Upper lobe of left lung (tissue), 4 donors: ENCODE measurements around the gene FOXP1.

ENCODE experiments used
- CTCF ChIP-seq, 6 experiments: fragments of 450-650 bp in 4 of 6; fragments of 200-600 bp in 2 of 6; sonication (generic) in 2 of 6; IDR thresholded peaks; one replicate each; pipeline ENCODE4 v1.5.1; 2016 to 2019; ENCODE audit warnings: antibody characterized with exemption in 6 of 6
- EP300 ChIP-seq, 4 donors: sonication (generic); formaldehyde crosslinking; IDR thresholded peaks; one replicate each; pipeline ENCODE4 v1.5.1; 2017; ENCODE audit warnings: antibody characterized with exemption in 4 of 4, control low read depth in 2 of 4
- POLR2A ChIP-seq, 4 donors: fragments of 450-650 bp; IDR thresholded peaks; one replicate each; pipeline ENCODE4 v1.5.1; 2016 to 2017; ENCODE audit warnings: antibody characterized with exemption in 4 of 4, mild to moderate bottlenecking in 2 of 4
- POLR2AphosphoS5 ChIP-seq, 2 donors: sonication (generic); formaldehyde crosslinking; IDR thresholded peaks; one replicate each; pipeline ENCODE4 v1.5.1; 2017; ENCODE audit warnings: antibody characterized with exemption in 2 of 2

- TF ChIP-seq CTCF (IDR thresholded peaks at IDR 0.05) (no peak), POLR2AphosphoS5 (IDR thresholded peaks at IDR 0.05) (no peak), POLR2A (IDR thresholded peaks at IDR 0.05) (no peak), EP300 (IDR thresholded peaks at IDR 0.05) (no peak)
Observed at GRCh38 chr3:70926835-70927234, 656.7 kb downstream of the FOXP1 start.
